GM12874 (cell line): Measurements from ENCODE around the gene CDK5RAP2.

ENCODE experiments used
- CTCF ChIP-seq: IDR thresholded peaks from 2 replicates; pipeline ENCODE4 v1.5.1; 2011; ENCODE audit warnings: low read depth, mild to moderate bottlenecking, control low read depth, low read length, moderate library complexity; ENCODE audit not compliant: insufficient read depth

CDK5RAP2 gene

GRCh38 chr9:120418315-120418714 lies 161.7 kb downstream of the CDK5RAP2 start:
- TF ChIP-seq CTCF, result no peak

- TF ChIP-seq CTCF, result no peak
Measured at GRCh38 chr9:120416781-120417427, 163.1 kb downstream of the CDK5RAP2 start.

- no peak for TF ChIP-seq CTCF
Measured at GRCh38 chr9:120413121-120414048, 166.6 kb downstream of the CDK5RAP2 start.

GRCh38 chr9:120412425-120412951 lies 167.5 kb downstream of the CDK5RAP2 start:
- no peak for TF ChIP-seq CTCF

GRCh38 chr9:120411862-120412424 lies 168.0 kb downstream of the CDK5RAP2 start:
- TF ChIP-seq CTCF, result no peak

- no peak for TF ChIP-seq CTCF
Measured at GRCh38 chr9:120410925-120411501, 169.0 kb downstream of the CDK5RAP2 start.
